ENCODE results near the gene MBP. TPM values are rescaled to one million over a fixed set of nuclear protein-coding genes. Genes with fewer than 3 reads are reported as not detected.

MBP gene
- total and polyA plus RNA-seq, 2 donors (not counting 1 experiment from before 2014, with no cell fraction given) = 2.3 to 3.6 TPM

- H3K9ac ChIP-seq (ENCODE audit: insufficient read depth, low read length) = no peak overlapping the region
- no peak for TF ChIP-seq CTCF (conservative IDR thresholded peaks at IDR 0.05 in 1 of 2, IDR thresholded peaks at IDR 0.05 in 1 of 2; ENCODE audit: low read depth in 1 of 2, low read length in 2 of 2)
- TF ChIP-seq EZH2 (IDR thresholded peaks at IDR 0.05; ENCODE audit: low read length, missing control alignments) = no peak
- no peak overlapping the region for H3K4me3 ChIP-seq (replicated peaks in 1 of 4; ENCODE audit: control extremely low read depth in 1 of 4, insufficient read depth in 1 of 4, low read depth in 3 of 4, low read length in 4 of 4)
- H3K36me3 ChIP-seq (ENCODE audit: control insufficient read depth, insufficient read depth, low read length) = no peaks in the 10 kb centered on the region
- no peaks in the 10 kb centered on the region for H3K27me3 ChIP-seq (ENCODE audit: control insufficient read depth, insufficient read depth, low read length)
- H3K4me2 ChIP-seq (ENCODE audit: extremely low read depth, insufficient read depth, low read length) = no peak overlapping the region
- H3K4me1 ChIP-seq (ENCODE audit: control insufficient read depth, extremely low read depth, insufficient read depth, low read length) = peaks cover 39% of the 10 kb centered on the region
- no peak overlapping the region for H3K27ac ChIP-seq (ENCODE audit: insufficient read depth, low read length)
- no peaks in the 10 kb centered on the region for H3K79me2 ChIP-seq (ENCODE audit: control insufficient read depth, insufficient read depth, low read length)
- no peak overlapping the region for H2AFZ ChIP-seq (ENCODE audit: low read length)
- H3K9me3 ChIP-seq (ENCODE audit: control insufficient read depth, insufficient read depth, low read depth, low read length) = no peaks in the 10 kb centered on the region
- H4K20me1 ChIP-seq (ENCODE audit: control insufficient read depth, extremely low read depth, insufficient read depth, low read length) = no peaks in the 10 kb centered on the region
- DNase-seq (ENCODE audit: low read depth in 2 of 2) = no peak
These were observed 62.0 kb downstream of the MBP start for GRCh38 chr18:77070627-77071026.

GRCh38 chr18:77069931-77070330 is 62.7 kb downstream of the MBP start:
- no peaks in the 10 kb centered on the region for H3K27me3 ChIP-seq (ENCODE audit: control insufficient read depth, insufficient read depth, low read length)
- TF ChIP-seq EZH2 (IDR thresholded peaks at IDR 0.05; ENCODE audit: low read length, missing control alignments) = no peak
- TF ChIP-seq CTCF (conservative IDR thresholded peaks at IDR 0.05 in 1 of 2, IDR thresholded peaks at IDR 0.05 in 1 of 2; ENCODE audit: low read depth in 1 of 2, low read length in 2 of 2) = no peak
- no peaks in the 10 kb centered on the region for H3K36me3 ChIP-seq (ENCODE audit: control insufficient read depth, insufficient read depth, low read length)
- no peak overlapping the region for H2AFZ ChIP-seq (ENCODE audit: low read length)
- H3K79me2 ChIP-seq (ENCODE audit: control insufficient read depth, insufficient read depth, low read length) = no peaks in the 10 kb centered on the region
- H3K4me1 ChIP-seq (ENCODE audit: control insufficient read depth, extremely low read depth, insufficient read depth, low read length) = peaks cover 42% of the 10 kb centered on the region
- H4K20me1 ChIP-seq (ENCODE audit: control insufficient read depth, extremely low read depth, insufficient read depth, low read length) = no peaks in the 10 kb centered on the region
- H3K9me3 ChIP-seq (ENCODE audit: control insufficient read depth, insufficient read depth, low read depth, low read length) = no peaks in the 10 kb centered on the region
- no peak overlapping the region for H3K4me2 ChIP-seq (ENCODE audit: extremely low read depth, insufficient read depth, low read length)
- no peak overlapping the region for H3K9ac ChIP-seq (ENCODE audit: insufficient read depth, low read length)
- H3K27ac ChIP-seq (ENCODE audit: insufficient read depth, low read length) = no peak overlapping the region
- DNase-seq (ENCODE audit: low read depth in 2 of 2) = no peak
- no peak overlapping the region for H3K4me3 ChIP-seq (replicated peaks in 1 of 4; ENCODE audit: control extremely low read depth in 1 of 4, insufficient read depth in 1 of 4, low read depth in 3 of 4, low read length in 4 of 4)

- H3K4me1 ChIP-seq (ENCODE audit: control insufficient read depth, extremely low read depth, insufficient read depth, low read length) = peaks cover 44% of the 10 kb centered on the region
- no peak for TF ChIP-seq EZH2 (IDR thresholded peaks at IDR 0.05; ENCODE audit: low read length, missing control alignments)
- TF ChIP-seq CTCF (conservative IDR thresholded peaks at IDR 0.05 in 1 of 2, IDR thresholded peaks at IDR 0.05 in 1 of 2; ENCODE audit: low read depth in 1 of 2, low read length in 2 of 2) = no peak
- H3K4me3 ChIP-seq (replicated peaks in 1 of 4; ENCODE audit: control extremely low read depth in 1 of 4, insufficient read depth in 1 of 4, low read depth in 3 of 4, low read length in 4 of 4) = no peak overlapping the region
- H3K9me3 ChIP-seq (ENCODE audit: control insufficient read depth, insufficient read depth, low read depth, low read length) = no peaks in the 10 kb centered on the region
- no peak overlapping the region for H2AFZ ChIP-seq (ENCODE audit: low read length)
- DNase-seq (ENCODE audit: low read depth in 2 of 2) = no peak
- H3K27me3 ChIP-seq (ENCODE audit: control insufficient read depth, insufficient read depth, low read length) = no peaks in the 10 kb centered on the region
- H3K79me2 ChIP-seq (ENCODE audit: control insufficient read depth, insufficient read depth, low read length) = no peaks in the 10 kb centered on the region
- no peak overlapping the region for H3K4me2 ChIP-seq (ENCODE audit: extremely low read depth, insufficient read depth, low read length)
- no peak overlapping the region for H3K27ac ChIP-seq (ENCODE audit: insufficient read depth, low read length)
- no peaks in the 10 kb centered on the region for H4K20me1 ChIP-seq (ENCODE audit: control insufficient read depth, extremely low read depth, insufficient read depth, low read length)
- no peaks in the 10 kb centered on the region for H3K36me3 ChIP-seq (ENCODE audit: control insufficient read depth, insufficient read depth, low read length)
- H3K9ac ChIP-seq (ENCODE audit: insufficient read depth, low read length) = no peak overlapping the region
These were observed 63.1 kb downstream of the MBP start for GRCh38 chr18:77069482-77069881.
